CD8-positive, alpha-beta memory T cell (primary cell): Measurements from ENCODE around the gene CSF1. TPM values are rescaled to one million over a fixed set of nuclear protein-coding genes. Genes with fewer than 3 reads are reported as not detected.

Source experiments
- CTCF ChIA-PET: fragments of 350-600 bp; sonication (Branson Sonifier 250); formaldehyde crosslinking; loops from one replicate; lab custom pipeline; 2021; ENCODE audit warnings: antibody characterized with exemption; lab: Charles Lee
- POLR2A ChIA-PET: fragments of 350-600 bp; sonication (Branson Sonifier 250); formaldehyde crosslinking; loops from one replicate; lab custom pipeline; 2021; ENCODE audit warnings: antibody characterized with exemption; lab: Charles Lee
- DNase-seq, 5 donors: peaks; one replicate each; pipeline versions ENCODE4 v3.0.0 to v3.0.0-alpha.2; 2020 to 2022; ENCODE audit warnings: mixed read lengths in 1 of 5
- H3K27ac ChIP-seq: one replicate; pipeline ENCODE4 v1.7.0; 2013; ENCODE audit warnings: low read depth, mild to moderate bottlenecking, low read length, moderate library complexity
- H3K27me3 ChIP-seq: 2 replicates; pipeline ENCODE4 v1.7.0; 2013; ENCODE audit warnings: low read length, mild to moderate bottlenecking; ENCODE audit not compliant: insufficient read depth, poor library complexity, severe bottlenecking
- H3K36me3 ChIP-seq: 2 replicates; pipeline ENCODE4 v1.7.0; 2013; ENCODE audit warnings: mild to moderate bottlenecking, low read length, moderate library complexity; ENCODE audit not compliant: insufficient read depth
- H3K4me1 ChIP-seq: 2 replicates; pipeline ENCODE4 v1.7.0; 2013; ENCODE audit warnings: mild to moderate bottlenecking, low read length, moderate library complexity; ENCODE audit not compliant: insufficient read depth
- H3K4me3 ChIP-seq: 2 replicates; pipeline ENCODE4 v1.7.0; 2013; ENCODE audit warnings: mild to moderate bottlenecking, low read length
- H3K9me3 ChIP-seq: 2 replicates; pipeline ENCODE4 v1.7.0; 2013; ENCODE audit warnings: mild to moderate bottlenecking, low read length
- H3K27ac Mint-ChIP-seq, 8 donors: one replicate each; pipeline ENCODE4 v1.8.0; 2020 to 2021; ENCODE audit warnings: mixed read lengths in 8 of 8, mild to moderate bottlenecking in 6 of 8, inconsistent platforms in 3 of 8, moderate library complexity in 3 of 8
- H3K27me3 Mint-ChIP-seq, 2 donors: one replicate each; pipeline ENCODE4 v1.8.0; 2020 to 2021; ENCODE audit warnings: mixed read lengths in 2 of 2, mild to moderate bottlenecking in 1 of 2, moderate library complexity in 1 of 2
- H3K36me3 Mint-ChIP-seq, 3 donors: one replicate each; pipeline ENCODE4 v1.8.0; 2020 to 2021; ENCODE audit warnings: mixed read lengths in 3 of 3, inconsistent platforms in 1 of 3, mild to moderate bottlenecking in 1 of 3
- H3K4me1 Mint-ChIP-seq, 3 donors: one replicate each; pipeline ENCODE4 v1.8.0; 2020 to 2021; ENCODE audit warnings: mixed read lengths in 3 of 3, inconsistent platforms in 1 of 3, mild to moderate bottlenecking in 1 of 3
- H3K4me3 Mint-ChIP-seq, 7 donors: one replicate each; pipeline ENCODE4 v1.8.0; 2020 to 2021; ENCODE audit warnings: mixed read lengths in 7 of 7, mild to moderate bottlenecking in 6 of 7, moderate library complexity in 4 of 7, inconsistent platforms in 2 of 7
- H3K9me3 Mint-ChIP-seq, 5 donors: one replicate each; pipeline ENCODE4 v1.8.0; 2020 to 2022; ENCODE audit warnings: mixed read lengths in 5 of 5, mild to moderate bottlenecking in 3 of 5, moderate library complexity in 2 of 5, inconsistent platforms in 1 of 5
- polyA plus RNA-seq: library from polyadenylated mRNA; unstranded; fragments of 300-500 nt; fragmentation: Illumina TruSeq; gene quantifications from one replicate; pipeline ENCODE4 v1.2.3, GENCODE V29; 2021
- total RNA-seq, 2 experiments: library from RNA; stranded (reverse); gene quantifications; one replicate each; pipeline ENCODE4 v1.2.3, GENCODE V29; 2021

Gene CSF1
- total and polyA plus RNA-seq, 3 experiments from 2014 or later, result 5.6 to 87.8 (median 82.8) TPM

- Mint-ChIP-seq H3K27ac (peak overlapping the region in 1 of 8 donors; percentile 36), H3K27me3 (peaks cover 0 to 3% of the 10 kb centered on the region in 2 donors), H3K4me3 (no peak overlapping the region), H3K36me3 (peaks cover 26 to 76% (median 32%) of the 10 kb centered on the region in 3 donors), H3K9me3 (no peaks in the 10 kb centered on the region), H3K4me1 (no peaks in the 10 kb centered on the region)
- peaks cover 4% of the 10 kb centered on the region for H3K4me1 ChIP-seq
- no peak overlapping the region for H3K4me3 ChIP-seq
- CTCF ChIA-PET, result interaction anchor here (1.1 kb wide), 1 partner anchor 62 kb away, joined by 3 read pairs; no protein-coding TSS in a partner anchor
- H3K36me3 ChIP-seq, result peaks cover 15% of the 10 kb centered on the region
- H3K9me3 ChIP-seq, result no peaks in the 10 kb centered on the region
- no peak for DNase-seq
- POLR2A ChIA-PET, result no interaction called here
- no peak overlapping the region for H3K27ac ChIP-seq
- no peaks in the 10 kb centered on the region for H3K27me3 ChIP-seq
These were observed 11.7 kb downstream of the CSF1 start for GRCh38 chr1:109922326-109922725.

DNA sequence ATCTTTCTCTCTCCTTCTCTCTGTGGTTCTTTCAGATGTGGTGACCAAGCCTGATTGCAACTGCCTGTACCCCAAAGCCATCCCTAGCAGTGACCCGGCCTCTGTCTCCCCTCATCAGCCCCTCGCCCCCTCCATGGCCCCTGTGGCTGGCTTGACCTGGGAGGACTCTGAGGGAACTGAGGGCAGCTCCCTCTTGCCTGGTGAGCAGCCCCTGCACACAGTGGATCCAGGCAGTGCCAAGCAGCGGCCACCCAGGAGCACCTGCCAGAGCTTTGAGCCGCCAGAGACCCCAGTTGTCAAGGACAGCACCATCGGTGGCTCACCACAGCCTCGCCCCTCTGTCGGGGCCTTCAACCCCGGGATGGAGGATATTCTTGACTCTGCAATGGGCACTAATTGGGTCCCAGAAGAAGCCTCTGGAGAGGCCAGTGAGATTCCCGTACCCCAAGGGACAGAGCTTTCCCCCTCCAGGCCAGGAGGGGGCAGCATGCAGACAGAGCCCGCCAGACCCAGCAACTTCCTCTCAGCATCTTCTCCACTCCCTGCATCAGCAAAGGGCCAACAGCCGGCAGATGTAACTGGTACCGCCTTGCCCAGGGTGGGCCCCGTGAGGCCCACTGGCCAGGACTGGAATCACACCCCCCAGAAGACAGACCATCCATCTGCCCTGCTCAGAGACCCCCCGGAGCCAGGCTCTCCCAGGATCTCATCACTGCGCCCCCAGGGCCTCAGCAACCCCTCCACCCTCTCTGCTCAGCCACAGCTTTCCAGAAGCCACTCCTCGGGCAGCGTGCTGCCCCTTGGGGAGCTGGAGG, 12.7 kb downstream of the CSF1 start:
- Mint-ChIP-seq H3K27me3 (peaks cover 0 to 3% of the 10 kb centered on the region in 2 donors), H3K4me3 (peak overlapping the region in 1 of 7 donors; percentile 26)
- POLR2A ChIA-PET, result no interaction called here

GRCh38 chr1:109923946-109924275, 13.3 kb downstream of the CSF1 start:
- Mint-ChIP-seq H3K4me1 (no peaks in the 10 kb centered on the region), H3K27ac (no peak overlapping the region), H3K9me3 (no peaks in the 10 kb centered on the region), H3K4me3 (no peak overlapping the region), H3K27me3 (peaks cover 0 to 3% of the 10 kb centered on the region in 2 donors), H3K36me3 (peaks cover 20 to 73% (median 25%) of the 10 kb centered on the region in 3 donors)
- Histone ChIP-seq H3K4me3 (no peak overlapping the region), H3K27me3 (no peaks in the 10 kb centered on the region), H3K9me3 (no peaks in the 10 kb centered on the region), H3K36me3 (peaks cover 2% of the 10 kb centered on the region), H3K27ac (no peak overlapping the region), H3K4me1 (no peaks in the 10 kb centered on the region)
- no peak for DNase-seq
- POLR2A ChIA-PET, result no interaction called here
- CTCF ChIA-PET, result interaction anchor here (1.3 to 1.9 kb wide), 2 partner anchors 60 to 147 kb away, joined by 3 to 5 read pairs; partner anchors contain the start of gene AHCYL1

More for the DNA sequence above, 12.7 kb downstream of the CSF1 start:
- no peaks in the 10 kb centered on the region for H3K27me3 ChIP-seq
- peaks cover 6% of the 10 kb centered on the region for H3K36me3 ChIP-seq
- Mint-ChIP-seq H3K27ac (peak overlapping the region in 1 of 8 donors; percentile 80), H3K4me1 (no peaks in the 10 kb centered on the region), H3K36me3 (peaks cover 24 to 74% (median 25%) of the 10 kb centered on the region in 3 donors), H3K9me3 (no peaks in the 10 kb centered on the region)
- no peak overlapping the region for H3K27ac ChIP-seq
- H3K4me1 ChIP-seq, result no peaks in the 10 kb centered on the region
- CTCF ChIA-PET, result interaction anchor here (0.6 to 1.3 kb wide), 3 partner anchors 9 to 146 kb away, joined by 3 read pairs; no protein-coding TSS in a partner anchor
- no peaks in the 10 kb centered on the region for H3K9me3 ChIP-seq
- no peak for DNase-seq
- no peak overlapping the region for H3K4me3 ChIP-seq

DNA sequence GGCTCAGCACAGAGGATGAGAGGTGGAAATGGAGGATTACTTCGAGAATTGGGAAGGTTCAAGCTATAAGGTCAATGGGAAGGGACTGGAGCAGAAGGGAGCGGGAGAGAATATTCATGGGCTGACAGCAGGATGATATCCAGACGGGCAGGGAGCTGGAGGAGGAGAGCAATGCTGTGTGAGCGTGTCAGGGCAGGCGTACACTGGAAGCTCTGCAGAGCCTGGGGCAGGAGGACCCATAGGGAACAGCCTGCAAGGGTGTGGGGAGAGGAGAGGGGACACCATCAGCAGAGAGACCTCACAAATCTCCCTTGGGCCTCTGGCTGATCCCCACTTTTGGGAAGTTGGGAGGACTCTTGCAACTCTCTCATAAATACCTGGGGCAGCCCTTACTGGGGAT, 13.7 kb downstream of the CSF1 start:
- POLR2A ChIA-PET, result no interaction called here
- no peak overlapping the region for H3K4me3 ChIP-seq
- no peak overlapping the region for H3K27ac ChIP-seq
- no peaks in the 10 kb centered on the region for H3K9me3 ChIP-seq
- Mint-ChIP-seq H3K27ac (peak overlapping the region in 3 of 8 donors; percentile 29 to 89 (median 62)), H3K4me1 (no peaks in the 10 kb centered on the region), H3K27me3 (peaks cover 0 to 3% of the 10 kb centered on the region in 2 donors), H3K36me3 (peaks cover 20 to 71% (median 25%) of the 10 kb centered on the region in 3 donors), H3K4me3 (no peak overlapping the region), H3K9me3 (no peaks in the 10 kb centered on the region)
- no peak for DNase-seq
- H3K27me3 ChIP-seq, result no peaks in the 10 kb centered on the region
- no peaks in the 10 kb centered on the region for H3K4me1 ChIP-seq
- CTCF ChIA-PET, result interaction anchor here (1.3 to 1.9 kb wide), 2 partner anchors 60 to 147 kb away, joined by 3 to 5 read pairs; partner anchors contain the start of gene AHCYL1
- H3K36me3 ChIP-seq, result no peaks in the 10 kb centered on the region

DNA sequence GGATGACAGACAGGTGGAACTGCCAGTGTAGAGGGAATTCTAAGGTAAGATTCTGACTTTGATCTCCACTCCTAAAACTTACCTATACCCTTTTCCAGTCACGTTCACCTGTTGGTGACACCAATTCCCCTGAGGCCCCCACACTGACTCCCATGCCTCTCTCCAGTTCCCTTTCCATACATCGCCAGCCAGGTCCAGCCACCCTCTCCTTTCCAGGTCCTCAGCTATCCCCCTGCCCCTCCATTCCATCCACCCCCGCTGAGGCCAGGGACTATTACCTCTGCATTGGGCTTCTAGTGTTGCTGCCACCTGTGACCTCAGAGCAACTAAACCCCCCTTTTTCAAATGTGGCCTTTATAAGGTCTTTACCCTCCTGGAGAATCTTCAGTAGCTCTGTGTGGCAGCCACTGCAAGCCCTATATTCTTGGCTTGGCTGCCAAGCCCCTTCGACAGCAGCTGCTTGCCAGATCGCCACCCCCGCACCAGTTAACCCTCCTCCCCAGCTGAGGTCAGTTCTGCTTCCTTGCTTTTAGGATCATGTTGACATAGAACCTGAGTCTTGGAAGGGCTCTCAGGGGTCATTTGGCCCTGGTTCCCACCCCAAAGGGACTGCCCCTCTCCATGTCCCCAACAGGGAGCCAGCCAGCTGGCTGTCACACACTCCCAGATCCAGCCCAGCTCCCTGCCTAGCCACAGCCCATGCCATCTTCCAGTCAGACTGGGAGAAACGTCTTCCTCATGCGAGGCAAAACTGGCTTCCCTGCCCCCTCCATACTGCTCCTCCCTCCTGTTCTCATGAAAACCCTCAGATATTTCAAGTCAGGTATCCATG, 14.7 kb downstream of the CSF1 start:
- Mint-ChIP-seq H3K27me3 (peaks cover 0 to 3% of the 10 kb centered on the region in 2 donors), H3K36me3 (peaks cover 20 to 75% (median 25%) of the 10 kb centered on the region in 3 donors), H3K4me1 (no peaks in the 10 kb centered on the region), H3K27ac (peak overlapping the region in 2 of 8 donors; percentile 20 to 78), H3K9me3 (no peaks in the 10 kb centered on the region), H3K4me3 (no peak overlapping the region)
- DNase-seq, result no peak
- H3K36me3 ChIP-seq, result no peaks in the 10 kb centered on the region
- no peaks in the 10 kb centered on the region for H3K27me3 ChIP-seq
- POLR2A ChIA-PET, result no interaction called here
- H3K4me1 ChIP-seq, result no peaks in the 10 kb centered on the region
- no peak overlapping the region for H3K27ac ChIP-seq
- no peak overlapping the region for H3K4me3 ChIP-seq
- CTCF ChIA-PET, result interaction anchor here (1.3 to 1.9 kb wide), 2 partner anchors 59 to 148 kb away, joined by 3 to 5 read pairs; partner anchors contain the start of gene AHCYL1
- no peaks in the 10 kb centered on the region for H3K9me3 ChIP-seq

GRCh38 chr1:109926662-109927300, 16.1 kb downstream of the CSF1 start:
- peaks cover 0 to 3% of the 10 kb centered on the region in 2 donors for H3K27me3 Mint-ChIP-seq
- Histone ChIP-seq H3K27me3 (no peaks in the 10 kb centered on the region), H3K4me3 (no peak overlapping the region), H3K36me3 (no peaks in the 10 kb centered on the region), H3K4me1 (no peaks in the 10 kb centered on the region), H3K27ac (no peak overlapping the region), H3K9me3 (no peaks in the 10 kb centered on the region)
- peak overlapping the region in 1 of 8 donors; percentile 47 for H3K27ac Mint-ChIP-seq
- H3K4me3 Mint-ChIP-seq, result peak overlapping the region in 1 of 7 donors; percentile 48
- H3K4me1 Mint-ChIP-seq, result no peaks in the 10 kb centered on the region
- no peaks in the 10 kb centered on the region for H3K9me3 Mint-ChIP-seq
- CTCF ChIA-PET, result no interaction called here
- POLR2A ChIA-PET, result no interaction called here
- DNase-seq, result no peak
- peaks cover 12 to 64% (median 25%) of the 10 kb centered on the region in 3 donors for H3K36me3 Mint-ChIP-seq

DNA sequence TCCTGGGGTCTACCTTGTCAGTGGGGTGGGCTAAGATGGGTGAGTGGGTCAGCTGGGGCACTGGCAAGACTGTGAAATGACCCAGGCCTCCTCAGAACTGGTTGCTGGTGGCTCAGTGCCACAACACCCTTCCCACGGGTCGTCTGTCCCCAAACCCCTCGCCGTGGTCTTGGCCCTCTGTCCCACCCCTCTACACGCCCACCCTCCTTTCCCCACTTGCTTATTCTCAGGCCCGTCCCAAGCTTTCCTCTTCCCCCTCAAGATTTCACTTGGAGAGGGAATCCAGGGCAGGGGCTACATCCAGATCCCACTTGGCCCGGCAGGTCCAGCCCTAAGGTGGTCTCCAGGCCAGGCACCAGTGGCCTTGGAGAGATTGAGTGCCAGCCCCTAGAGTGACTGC, 16.7 kb downstream of the CSF1 start:
- Mint-ChIP-seq H3K36me3 (peaks cover 12 to 59% (median 25%) of the 10 kb centered on the region in 3 donors), H3K9me3 (no peaks in the 10 kb centered on the region), H3K27ac (no peak overlapping the region), H3K4me3 (no peak overlapping the region), H3K4me1 (no peaks in the 10 kb centered on the region), H3K27me3 (peaks cover 0 to 3% of the 10 kb centered on the region in 2 donors)
- ChIA-PET POLR2A (no interaction called here), CTCF (no interaction called here)
- no peak for DNase-seq
- no peak overlapping the region for H3K4me3 ChIP-seq
- H3K4me1 ChIP-seq, result no peaks in the 10 kb centered on the region
- H3K27ac ChIP-seq, result no peak overlapping the region
- H3K27me3 ChIP-seq, result no peaks in the 10 kb centered on the region
- H3K9me3 ChIP-seq, result no peaks in the 10 kb centered on the region
- no peaks in the 10 kb centered on the region for H3K36me3 ChIP-seq
